ENCODE measurements around the gene PHACTR3. TPM values are rescaled to one million over a fixed set of nuclear protein-coding genes. Genes with fewer than 3 reads are reported as not detected.
"Not testable (repeated sequence)": the region's sequence is repeated elsewhere in the genome, so short reads cannot be mapped to it uniquely, and the experiment has no call there.

PHACTR3 gene
- total RNA-seq, 1 donor from 2014 or later = 22.3 TPM

DNA sequence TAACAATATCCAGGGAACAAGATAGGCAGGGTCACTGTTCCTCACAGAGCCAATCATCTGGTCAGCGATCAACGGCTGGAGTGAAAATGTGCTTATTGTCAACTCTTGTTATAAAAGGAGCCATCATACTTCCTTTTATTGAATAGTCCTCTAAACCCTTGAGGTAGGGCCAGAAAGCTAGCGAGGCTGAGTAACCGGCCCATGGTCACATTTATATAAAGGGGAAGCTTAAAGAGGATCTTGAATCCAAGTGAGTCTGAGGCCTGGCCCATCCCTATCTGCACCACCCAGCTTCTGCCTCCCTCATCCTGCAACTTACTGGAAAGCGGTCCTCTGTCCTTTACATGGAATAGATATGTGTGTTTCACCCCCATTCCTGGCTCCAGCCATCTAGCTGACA is 9.5 kb downstream of the PHACTR3 start:
- DNase-seq (ENCODE audit: low read depth, low spot score) = no peak
- H3K27ac Mint-ChIP-seq (ENCODE audit: unreplicated experiment) = no peak overlapping the region
- no peak overlapping the region for H3K4me3 Mint-ChIP-seq
- no peaks in the 10 kb centered on the region for H3K36me3 Mint-ChIP-seq (ENCODE audit: low read depth)
- peaks cover 66% of the 10 kb centered on the region for H3K27me3 Mint-ChIP-seq (ENCODE audit: low read depth)
- peaks cover 3% of the 10 kb centered on the region for H3K4me1 Mint-ChIP-seq
- TF ChIP-seq, protein P1, sequence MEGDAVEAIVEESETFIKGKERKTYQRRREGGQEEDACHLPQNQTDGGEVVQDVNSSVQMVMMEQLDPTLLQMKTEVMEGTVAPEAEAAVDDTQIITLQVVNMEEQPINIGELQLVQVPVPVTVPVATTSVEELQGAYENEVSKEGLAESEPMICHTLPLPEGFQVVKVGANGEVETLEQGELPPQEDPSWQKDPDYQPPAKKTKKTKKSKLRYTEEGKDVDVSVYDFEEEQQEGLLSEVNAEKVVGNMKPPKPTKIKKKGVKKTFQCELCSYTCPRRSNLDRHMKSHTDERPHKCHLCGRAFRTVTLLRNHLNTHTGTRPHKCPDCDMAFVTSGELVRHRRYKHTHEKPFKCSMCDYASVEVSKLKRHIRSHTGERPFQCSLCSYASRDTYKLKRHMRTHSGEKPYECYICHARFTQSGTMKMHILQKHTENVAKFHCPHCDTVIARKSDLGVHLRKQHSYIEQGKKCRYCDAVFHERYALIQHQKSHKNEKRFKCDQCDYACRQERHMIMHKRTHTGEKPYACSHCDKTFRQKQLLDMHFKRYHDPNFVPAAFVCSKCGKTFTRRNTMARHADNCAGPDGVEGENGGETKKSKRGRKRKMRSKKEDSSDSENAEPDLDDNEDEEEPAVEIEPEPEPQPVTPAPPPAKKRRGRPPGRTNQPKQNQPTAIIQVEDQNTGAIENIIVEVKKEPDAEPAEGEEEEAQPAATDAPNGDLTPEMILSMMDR (conservative IDR thresholded peaks at IDR 0.05) = no peak
- no peaks in the 10 kb centered on the region for H3K9me3 Mint-ChIP-seq

DNA sequence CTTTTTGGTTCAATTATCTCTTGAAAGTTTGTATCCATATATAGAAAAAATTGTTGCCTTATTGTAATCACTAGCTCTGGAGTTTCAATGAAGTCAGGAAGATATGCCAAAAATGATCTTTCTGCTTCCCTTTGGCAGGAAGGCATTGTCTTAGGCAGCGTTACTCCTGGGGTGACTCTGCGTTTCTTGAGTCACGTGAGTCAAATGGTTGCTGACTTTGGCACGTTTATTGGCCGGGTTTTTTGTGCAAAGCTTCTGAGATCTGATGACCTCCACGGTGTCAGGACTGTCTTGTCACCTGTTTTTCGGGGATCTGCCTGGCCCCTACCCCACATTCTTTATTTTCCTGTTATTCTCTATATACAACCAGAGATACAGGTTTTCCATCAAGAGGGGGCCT is 10.4 kb downstream of the PHACTR3 start:
- Mint-ChIP-seq H3K27ac (ENCODE audit: unreplicated experiment) (no peak overlapping the region), H3K4me3 (no peak overlapping the region), H3K4me1 (no peaks in the 10 kb centered on the region), H3K36me3 (ENCODE audit: low read depth) (no peaks in the 10 kb centered on the region), H3K27me3 (ENCODE audit: low read depth) (peaks cover 68% of the 10 kb centered on the region), H3K9me3 (no peaks in the 10 kb centered on the region)
- no peak for DNase-seq (ENCODE audit: low read depth, low spot score)
- TF ChIP-seq, protein P1 (conservative IDR thresholded peaks at IDR 0.05) = no peak

DNA sequence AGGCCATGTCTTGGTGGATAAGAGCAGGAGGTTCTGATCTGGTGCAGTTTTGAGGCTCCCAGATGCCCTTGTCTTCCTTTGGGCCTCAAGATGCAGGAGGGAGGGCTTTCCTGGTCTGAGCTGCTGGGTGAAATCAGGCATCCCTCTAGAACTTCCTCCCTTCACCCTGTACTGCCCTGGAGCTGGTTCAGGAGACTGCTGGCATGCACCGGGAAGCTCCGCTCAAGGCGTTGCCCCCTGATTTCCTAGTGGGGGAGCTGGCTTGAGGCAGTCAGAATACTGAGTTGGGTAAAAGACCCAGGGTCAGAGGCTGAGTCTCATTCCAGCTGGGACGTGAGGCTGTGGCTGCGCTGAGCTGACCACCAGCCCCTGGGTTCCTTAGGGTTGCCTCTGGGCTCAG is 12.0 kb downstream of the PHACTR3 start:
- TF ChIP-seq, protein P1 (conservative IDR thresholded peaks at IDR 0.05) = no peak
- no peaks in the 10 kb centered on the region for H3K4me1 Mint-ChIP-seq
- H3K4me3 Mint-ChIP-seq = no peak overlapping the region
- H3K36me3 Mint-ChIP-seq (ENCODE audit: low read depth) = no peaks in the 10 kb centered on the region
- no peak overlapping the region for H3K27ac Mint-ChIP-seq (ENCODE audit: unreplicated experiment)
- peaks cover 72% of the 10 kb centered on the region for H3K27me3 Mint-ChIP-seq (ENCODE audit: low read depth)
- DNase-seq (ENCODE audit: low read depth, low spot score) = no peak
- no peaks in the 10 kb centered on the region for H3K9me3 Mint-ChIP-seq

DNA sequence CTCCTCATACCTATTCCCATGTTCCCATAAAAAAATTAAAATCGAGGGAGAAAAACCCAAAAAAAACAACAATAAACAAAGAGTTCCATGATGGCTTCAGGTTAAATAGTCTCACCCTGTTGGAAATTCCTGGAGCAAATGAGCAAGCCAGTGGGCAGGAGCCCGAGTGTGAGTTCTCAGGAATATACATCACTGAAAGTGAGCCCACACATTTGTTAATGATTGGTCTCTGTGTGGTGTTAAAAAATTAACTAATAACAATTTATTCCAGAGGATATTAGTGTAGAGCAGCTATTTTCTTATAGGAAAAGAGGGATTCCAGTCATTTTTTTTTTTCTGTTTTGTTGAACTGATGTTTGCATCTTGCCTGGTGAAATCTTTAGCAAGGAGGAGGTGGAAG is 12.9 kb downstream of the PHACTR3 start:
- H3K4me1 Mint-ChIP-seq = no peaks in the 10 kb centered on the region
- no peak overlapping the region for H3K4me3 Mint-ChIP-seq
- peaks cover 78% of the 10 kb centered on the region for H3K27me3 Mint-ChIP-seq (ENCODE audit: low read depth)
- no peaks in the 10 kb centered on the region for H3K36me3 Mint-ChIP-seq (ENCODE audit: low read depth)
- TF ChIP-seq, protein P1 (conservative IDR thresholded peaks at IDR 0.05) = no peak
- H3K9me3 Mint-ChIP-seq = no peaks in the 10 kb centered on the region
- no peak for DNase-seq (ENCODE audit: low read depth, low spot score)
- H3K27ac Mint-ChIP-seq (ENCODE audit: unreplicated experiment) = no peak overlapping the region

DNA sequence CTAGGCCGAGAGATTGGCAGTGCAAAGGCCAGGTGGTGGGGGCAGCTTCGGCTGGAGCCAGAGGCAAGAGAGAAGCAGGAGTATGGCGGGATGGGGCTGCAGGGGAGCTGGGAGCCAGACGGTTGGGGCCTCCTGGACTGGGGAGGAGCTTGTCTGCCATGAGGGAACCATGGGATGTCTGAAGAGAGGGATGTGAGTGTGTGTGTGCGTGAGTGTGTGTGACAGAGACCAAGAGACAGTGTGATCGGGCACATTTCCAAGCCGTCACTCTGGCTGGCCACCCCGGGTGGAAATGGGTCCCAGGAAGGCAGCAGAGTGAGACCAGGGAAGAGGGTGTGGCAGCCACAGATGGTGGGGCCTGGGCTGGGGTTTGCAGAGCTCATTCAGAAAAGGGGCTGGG is 13.8 kb downstream of the PHACTR3 start:
- H3K4me3 Mint-ChIP-seq = no peak overlapping the region
- no peaks in the 10 kb centered on the region for H3K9me3 Mint-ChIP-seq
- H3K4me1 Mint-ChIP-seq = no peaks in the 10 kb centered on the region
- DNase-seq (ENCODE audit: low read depth, low spot score) = no peak
- peaks cover 78% of the 10 kb centered on the region for H3K27me3 Mint-ChIP-seq (ENCODE audit: low read depth)
- TF ChIP-seq, protein P1 (conservative IDR thresholded peaks at IDR 0.05) = no peak
- no peaks in the 10 kb centered on the region for H3K36me3 Mint-ChIP-seq (ENCODE audit: low read depth)
- no peak overlapping the region for H3K27ac Mint-ChIP-seq (ENCODE audit: unreplicated experiment)

DNA sequence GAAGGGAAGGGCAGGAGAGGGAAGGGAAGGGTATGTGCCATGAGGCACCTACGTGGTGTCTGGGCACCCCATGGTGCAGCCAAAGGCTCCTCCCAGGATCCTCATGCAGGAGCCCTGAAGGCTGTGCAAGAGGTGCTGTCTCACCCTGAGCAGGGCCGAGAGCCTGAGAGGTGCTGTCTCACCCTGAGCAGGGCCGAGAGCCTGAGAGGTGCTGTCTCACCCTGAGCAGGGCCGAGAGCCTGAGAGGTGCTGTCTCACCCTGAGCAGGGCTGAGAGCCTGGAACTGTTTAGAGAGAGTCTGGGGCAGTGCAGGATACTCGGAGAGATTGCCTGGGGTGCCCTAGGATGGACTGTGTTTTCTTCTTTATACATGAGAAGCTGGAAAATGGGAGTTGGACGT is 14.2 kb downstream of the PHACTR3 start:
- peaks cover 80% of the 10 kb centered on the region for H3K27me3 Mint-ChIP-seq (ENCODE audit: low read depth)
- H3K4me1 Mint-ChIP-seq, H3K9me3 Mint-ChIP-seq: not testable (repeated sequence)

More for the DNA sequence above, 14.2 kb downstream of the PHACTR3 start:
- not testable (repeated sequence) for DNase-seq (ENCODE audit: low read depth, low spot score); H3K4me3 Mint-ChIP-seq; H3K36me3 Mint-ChIP-seq (ENCODE audit: low read depth); H3K27ac Mint-ChIP-seq (ENCODE audit: unreplicated experiment)
